Measurements from ENCODE around the gene LIF.

Gene LIF

GRCh38 chr22:30208631-30209603 lies 37.6 kb downstream of the LIF start:
- H3K4me2 ChIP-seq (ENCODE audit: low read depth, low read length, poor library complexity, severe bottlenecking): no peak overlapping the region
- H3K27me3 ChIP-seq (ENCODE audit: low read length): no peaks in the 10 kb centered on the region
- no peak overlapping the region for H3K9ac ChIP-seq (ENCODE audit: low read length)
- no peaks in the 10 kb centered on the region for H3K9me2 ChIP-seq (replicated peaks; ENCODE audit: insufficient read depth, low read length)
- no peaks in the 10 kb centered on the region for H3F3A ChIP-seq (ENCODE audit: insufficient read depth)
- TF ChIP-seq CTCF (IDR thresholded peaks at IDR 0.05; ENCODE audit: insufficient read depth, low read length, poor library complexity, severe bottlenecking) (no peak), EZH2phosphoT487 (conservative IDR thresholded peaks at IDR 0.05; ENCODE audit: low read length) (no peak)
- no peak overlapping the region for H3K27ac ChIP-seq (ENCODE audit: low read depth, low read length)
- H4K20me1 ChIP-seq (ENCODE audit: low read depth, low read length): no peaks in the 10 kb centered on the region
- H3K79me2 ChIP-seq (ENCODE audit: insufficient read depth, low read length): no peaks in the 10 kb centered on the region
- H2AFZ ChIP-seq (ENCODE audit: low read depth, low read length, severe bottlenecking): no peak overlapping the region
- H3K4me3 ChIP-seq (ENCODE audit: insufficient read depth, low read length, poor library complexity, severe bottlenecking): no peak overlapping the region
- H3K9me3 ChIP-seq (ENCODE audit: insufficient read depth, low read length): no peaks in the 10 kb centered on the region
- no peaks in the 10 kb centered on the region for H3K36me3 ChIP-seq (ENCODE audit: low read length)

- no peak overlapping the region for H2AFZ ChIP-seq (ENCODE audit: low read depth, low read length, severe bottlenecking)
- H3K9me2 ChIP-seq (replicated peaks; ENCODE audit: insufficient read depth, low read length): no peaks in the 10 kb centered on the region
- H3K79me2 ChIP-seq (ENCODE audit: insufficient read depth, low read length): no peaks in the 10 kb centered on the region
- TF ChIP-seq EZH2phosphoT487 (conservative IDR thresholded peaks at IDR 0.05; ENCODE audit: low read length) (no peak), CTCF (IDR thresholded peaks at IDR 0.05; ENCODE audit: insufficient read depth, low read length, poor library complexity, severe bottlenecking) (no peak)
- no peak overlapping the region for H3K9ac ChIP-seq (ENCODE audit: low read length)
- no peak overlapping the region for H3K4me2 ChIP-seq (ENCODE audit: low read depth, low read length, poor library complexity, severe bottlenecking)
- H3K27me3 ChIP-seq (ENCODE audit: low read length): no peaks in the 10 kb centered on the region
- H3K36me3 ChIP-seq (ENCODE audit: low read length): no peaks in the 10 kb centered on the region
- H4K20me1 ChIP-seq (ENCODE audit: low read depth, low read length): no peaks in the 10 kb centered on the region
- H3K9me3 ChIP-seq (ENCODE audit: insufficient read depth, low read length): no peaks in the 10 kb centered on the region
- no peak overlapping the region for H3K4me3 ChIP-seq (ENCODE audit: insufficient read depth, low read length, poor library complexity, severe bottlenecking)
- H3K27ac ChIP-seq (ENCODE audit: low read depth, low read length): no peak overlapping the region
- no peaks in the 10 kb centered on the region for H3F3A ChIP-seq (ENCODE audit: insufficient read depth)
These were observed 39.6 kb downstream of the LIF start for GRCh38 chr22:30206944-30207343.

- Histone ChIP-seq H3K27me3 (ENCODE audit: low read length) (no peaks in the 10 kb centered on the region), H3K9ac (ENCODE audit: low read length) (no peak overlapping the region), H2AFZ (ENCODE audit: low read depth, low read length, severe bottlenecking) (no peak overlapping the region), H3K27ac (ENCODE audit: low read depth, low read length) (no peak overlapping the region), H3K36me3 (ENCODE audit: low read length) (no peaks in the 10 kb centered on the region), H3K9me3 (ENCODE audit: insufficient read depth, low read length) (no peaks in the 10 kb centered on the region), H3K4me3 (ENCODE audit: insufficient read depth, low read length, poor library complexity, severe bottlenecking) (no peak overlapping the region), H3K4me2 (ENCODE audit: low read depth, low read length, poor library complexity, severe bottlenecking) (no peak overlapping the region), H3K79me2 (ENCODE audit: insufficient read depth, low read length) (no peaks in the 10 kb centered on the region), H4K20me1 (ENCODE audit: low read depth, low read length) (no peaks in the 10 kb centered on the region), H3K9me2 (replicated peaks; ENCODE audit: insufficient read depth, low read length) (no peaks in the 10 kb centered on the region), H3F3A (ENCODE audit: insufficient read depth) (no peaks in the 10 kb centered on the region)
- TF ChIP-seq EZH2phosphoT487 (conservative IDR thresholded peaks at IDR 0.05; ENCODE audit: low read length) (no peak), CTCF (IDR thresholded peaks at IDR 0.05; ENCODE audit: insufficient read depth, low read length, poor library complexity, severe bottlenecking) (no peak)
These were observed 41.1 kb downstream of the LIF start for GRCh38 chr22:30205281-30206115.
